HCT116 (cell line): ENCODE measurements around the gene MAML3. TPM values are rescaled to one million over a fixed set of nuclear protein-coding genes. Genes with fewer than 3 reads are reported as not detected.

Source experiments
- ATAC-seq: fragments of 200-7000 bp; cut with Tn5 transposase; 2 replicates; pipeline ENCODE4 v1.9.1; 2020; ENCODE audit warnings: mild to moderate bottlenecking, moderate library complexity
- Bru-seq: library from RNA; stranded (reverse); fragments of 400-500 nt; gene quantifications from one replicate; lab custom pipeline; 2021; lab: Mats Ljungman, UMichigan
- BruChase-seq, 2 experiments: library from RNA; stranded (reverse); fragments of 400-500 nt; gene quantifications; one replicate each; lab custom pipeline; 2021; lab: Mats Ljungman, UMichigan
- BruUV-seq: library from RNA; stranded (reverse); fragments of 400-500 nt; replicated peaks from 2 replicates; lab custom pipeline; 2021; lab: Mats Ljungman, UMichigan
- CTCF ChIA-PET: fragments of 300-600 bp; sonication (Branson Sonifier 250); formaldehyde crosslinking; loops from one replicate; lab custom pipeline; 2021; ENCODE audit warnings: antibody characterized with exemption; lab: Charles Lee
- POLR2A ChIA-PET: fragments of 300-600, 350-600 bp; sonication (Branson Sonifier 250); formaldehyde crosslinking; loops from one replicate; lab custom pipeline; 2021; ENCODE audit warnings: antibody characterized with exemption; lab: Charles Lee
- RAD21 ChIA-PET, 2 experiments: fragments of 300-600 bp; sonication (Branson Sonifier 250); formaldehyde crosslinking; loops; one replicate each; lab custom pipeline; 2023; ENCODE audit warnings: low total read pairs in 2 of 2; ENCODE audit not compliant: uncharacterized antibody in 2 of 2, unreplicated experiment in 2 of 2, low non-redundant PET in 1 of 2; lab: Charles Lee
- DNase-seq: peaks from one replicate; pipeline ENCODE4 v3.0.0-alpha.2; 2010; ENCODE audit warnings: low read depth, low spot score
- H2AFZ ChIP-seq: fragments of 200-600 bp; shearing (Covaris generic), sonication (generic); 2 replicates; pipeline ENCODE4 v1.6.1; 2017; ENCODE audit warnings: low read depth, mixed run types, mixed read lengths, antibody characterized with exemption, low read length; ENCODE audit not compliant: poor library complexity, severe bottlenecking
- H3K27ac ChIP-seq: 2 replicates; pipeline ENCODE4 v1.5.1; 2012; ENCODE audit warnings: low read depth, low read length
- H3K27me3 ChIP-seq: fragments of 200-600 bp; sonication (generic); 2 replicates; pipeline ENCODE4 v1.6.1; 2016; ENCODE audit warnings: mixed run types, low read length, mixed read lengths; ENCODE audit not compliant: insufficient read depth
- H3K36me3 ChIP-seq, 2 experiments: fragments of 200-500 bp in 1 of 2; fragments of 200-600 bp in 1 of 2; sonication (Bioruptor generic) in 1 of 2; sonication (generic) in 1 of 2; 2 replicates each; pipeline versions ENCODE4 v1.5.1 to v1.6.1; 2014 to 2016; ENCODE audit warnings: low read length in 2 of 2, inconsistent platforms in 1 of 2, mixed read lengths in 1 of 2, mixed run types in 1 of 2; ENCODE audit not compliant: insufficient read depth in 2 of 2, control insufficient read depth in 1 of 2
- H3K4me1 ChIP-seq, 2 experiments: fragments of 200-600 bp in 1 of 2; sonication (generic) in 1 of 2; 2 replicates each; pipeline versions ENCODE4 v1.5.1 to v1.6.1; 2012 to 2017; ENCODE audit warnings: low read length in 2 of 2, inconsistent platforms in 1 of 2, mild to moderate bottlenecking in 1 of 2, mixed read lengths in 1 of 2, mixed run types in 1 of 2, moderate library complexity in 1 of 2; ENCODE audit not compliant: insufficient read depth in 2 of 2, control insufficient read depth in 1 of 2
- H3K4me2 ChIP-seq: fragments of 200-600 bp; sonication (generic); 2 replicates; pipeline ENCODE4 v1.6.1; 2017; ENCODE audit warnings: mixed run types, low read length, mixed read lengths
- H3K4me3 ChIP-seq, 2 experiments: fragments of 200-600 bp in 1 of 2; sonication (generic) in 1 of 2; replicated peaks in 1 of 2; 2 replicates each; pipeline ENCODE4 v1.5.1; 2011 to 2016; ENCODE audit warnings: low read length in 2 of 2, control low read depth in 1 of 2, low read depth in 1 of 2, mild to moderate bottlenecking in 1 of 2, mixed read lengths in 1 of 2, mixed run types in 1 of 2
- H3K79me2 ChIP-seq: fragments of 200-600 bp; sonication (generic); 2 replicates; pipeline ENCODE4 v1.6.1; 2017; ENCODE audit warnings: mild to moderate bottlenecking, mixed run types, low read length, moderate library complexity, mixed read lengths; ENCODE audit not compliant: insufficient read depth
- H3K9ac ChIP-seq: fragments of 200-600 bp; sonication (generic); 2 replicates; pipeline ENCODE4 v1.6.1; 2016; ENCODE audit warnings: low read length, mixed read lengths
- H3K9me2 ChIP-seq: fragments of 200-600 bp; sonication (generic), shearing (Covaris generic); 2 replicates; pipeline ENCODE4 v1.6.1; 2017; ENCODE audit warnings: mixed run types, mild to moderate bottlenecking, moderate library complexity; ENCODE audit not compliant: insufficient read depth
- H3K9me3 ChIP-seq, 2 experiments: fragments of 200-500 bp in 1 of 2; fragments of 200-600 bp in 1 of 2; sonication (Bioruptor generic) in 1 of 2; sonication (generic) in 1 of 2; 2 replicates each; pipeline ENCODE4 v1.6.1; 2014 to 2017; ENCODE audit warnings: low read length in 2 of 2, mixed read lengths in 2 of 2, inconsistent platforms in 1 of 2, low read depth in 1 of 2, mild to moderate bottlenecking in 1 of 2, mixed run types in 1 of 2, moderate library complexity in 1 of 2; ENCODE audit not compliant: control insufficient read depth in 1 of 2, insufficient read depth in 1 of 2
- H4K20me1 ChIP-seq: fragments of 200-600 bp; sonication (generic), shearing (Covaris generic); 2 replicates; pipeline ENCODE4 v1.6.1; 2017; ENCODE audit warnings: mixed run types, mild to moderate bottlenecking, moderate library complexity; ENCODE audit not compliant: insufficient read depth
- ATF3 ChIP-seq: IDR thresholded peaks from 2 replicates; pipeline ENCODE4 v1.6.1; 2012
- EGR1 ChIP-seq: IDR thresholded peaks from 2 replicates; pipeline ENCODE4 v1.6.1; 2012; ENCODE audit warnings: low read depth
- ELF1 ChIP-seq: IDR thresholded peaks from 2 replicates; pipeline ENCODE4 v1.6.1; 2012; ENCODE audit warnings: low read depth, borderline replicate concordance
- EZH2 ChIP-seq: fragments of 200-600 bp; sonication (generic); IDR thresholded peaks from 2 replicates; pipeline ENCODE4 v1.6.1; 2017; ENCODE audit warnings: antibody characterized with exemption, mixed run types
- MAX ChIP-seq: IDR thresholded peaks from 2 replicates; pipeline ENCODE4 v1.6.1; 2012
- POLR2A ChIP-seq: IDR thresholded peaks from 2 replicates; pipeline ENCODE4 v1.7.0; 2011; ENCODE audit warnings: borderline replicate concordance; ENCODE audit not compliant: insufficient read depth, insufficient read length; ENCODE audit errors: extremely low read depth
- POLR2AphosphoS5 ChIP-seq: IDR thresholded peaks from 2 replicates; pipeline ENCODE4 v1.6.1; 2011; ENCODE audit warnings: mild to moderate bottlenecking, low read depth, low read length, moderate library complexity
- RAD21 ChIP-seq: IDR thresholded peaks from 2 replicates; pipeline ENCODE4 v1.6.1; 2012; ENCODE audit warnings: low read depth, mild to moderate bottlenecking
- REST ChIP-seq: IDR thresholded peaks from 2 replicates; pipeline ENCODE4 v1.6.1; 2012; ENCODE audit warnings: low read depth
- SIN3A ChIP-seq: IDR thresholded peaks from 2 replicates; pipeline ENCODE4 v1.6.1; 2012; ENCODE audit warnings: low read depth
- SRF ChIP-seq: IDR thresholded peaks from 2 replicates; pipeline ENCODE4 v1.6.1; 2012; ENCODE audit warnings: low read depth
- TCF7L2 ChIP-seq: IDR thresholded peaks from 2 replicates; pipeline ENCODE4 v1.7.0; 2011; ENCODE audit warnings: borderline replicate concordance, inconsistent platforms; ENCODE audit not compliant: insufficient read depth, insufficient read length; ENCODE audit errors: extremely low read depth
- YY1 ChIP-seq: IDR thresholded peaks from 2 replicates; pipeline ENCODE4 v1.6.1; 2011; ENCODE audit warnings: low read length, low read depth, moderate library complexity, mild to moderate bottlenecking; ENCODE audit not compliant: insufficient replicate concordance; ENCODE audit errors: extremely low read depth
- ZFX ChIP-seq: fragments of 450-650 bp; IDR thresholded peaks from 2 replicates; pipeline ENCODE4 v1.6.1; 2017
- ZNF274 ChIP-seq: fragments of 200-500 bp; sonication (Bioruptor generic); IDR thresholded peaks from 2 replicates; pipeline ENCODE4 v1.6.1; 2014; ENCODE audit warnings: mild to moderate bottlenecking, low read depth, low read length, inconsistent platforms
- intact Hi-C: fragments of 100-400 bp; cut with micrococcal nuclease; formaldehyde crosslinking; loops from 2 replicates; pipeline ENCODE4 v1.10.0; 2022
- long read RNA-seq: library from polyadenylated mRNA; unstranded; transcript quantifications from one replicate; pipeline ENCODE4 v2.0.0, GENCODE V29; 2021; ENCODE audit not compliant: unreplicated experiment
- polyA plus RNA-seq: library from polyadenylated mRNA; unstranded; fragments of >200 nt; gene quantifications from 2 replicates; pipeline ENCODE4 v1.2.1, GENCODE V29; 2012; ENCODE audit warnings: missing spikeins
- total RNA-seq: library from RNA; stranded (reverse); gene quantifications from one replicate; pipeline ENCODE4 v1.2.1, GENCODE V29; 2021; ENCODE audit not compliant: unreplicated experiment

The MAML3 gene
- 3.1 TPM for total RNA-seq
- 2.6 and 3.1 TPM in 2 replicates for polyA plus RNA-seq
- Bru-seq, nascent RNA = percentile 65 among the genes with signal in this experiment
- percentile 51 among the genes with signal in this experiment for BruChase-seq, experiment 1, labeled RNA remaining after a 6-hour chase
- percentile 59 among the genes with signal in this experiment for BruChase-seq, experiment 2, labeled RNA remaining after a 2-hour chase
- long read RNA-seq, partial matches to known transcripts = 1 of 8 reads
- long read RNA-seq, other reads (novel, unspliced or antisense) = 7 of 8 reads

- TF ChIP-seq MAX (no peak), TCF7L2 (peak; percentile 86), ELF1 (no peak), ZNF274 (no peak), RAD21 (no peak), REST (no peak), YY1 (peak; percentile 90), ATF3 (no peak), ZFX (peak; percentile 14; the same call in 1 of the 2 replicates), SRF (no peak), SIN3A (no peak), POLR2A (no peak), EZH2 (no peak), EGR1 (no peak), POLR2AphosphoS5 (peak; percentile 88)
- TF ChIP-seq, all 23 proteins: peak for 4
- Histone ChIP-seq H4K20me1 (no peaks in the 10 kb centered on the region), H3K4me1 (peaks cover 8 to 30% of the 10 kb centered on the region in 2 experiments), H3K4me2 (peak within 1 kb of the TSS; percentile 97), H3K9me3 (no peaks in the 10 kb centered on the region), H3K9me2 (no peaks in the 10 kb centered on the region), H3K79me2 (no peaks in the 10 kb centered on the region), H3K36me3 (no peaks in the 10 kb centered on the region), H2AFZ (peak within 1 kb of the TSS; percentile 88), H3K27me3 (no peaks in the 10 kb centered on the region), H3K4me3 (peak within 1 kb of the TSS; percentile 70 to 80), H3K9ac (peak within 1 kb of the TSS; percentile 69), H3K27ac (peak within 1 kb of the TSS; percentile 28; the same call in 1 of the 2 replicates)
- POLR2A ChIA-PET = interaction anchor here (0.6 to 1.7 kb wide), 6 partner anchors 37 to 99 kb away, joined by 3 to 8 read pairs (median 4); no protein-coding TSS in a partner anchor
- DNase-seq (peak; percentile 90), ATAC-seq (peak; percentile 41)
- CTCF ChIA-PET = interaction anchor here (0.8 to 1.4 kb wide), 3 partner anchors 96 to 99 kb away, joined by 3 to 6 read pairs (median 5); no protein-coding TSS in a partner anchor
- BruUV-seq = TSS peak; percentile 56
- intact Hi-C loops = loop anchor here (1.0 to 5.0 kb wide), 5 partner anchors 57 to 497 kb away; no protein-coding TSS in a partner anchor
- RAD21 ChIA-PET = interaction anchor here in 1 of 2 experiments (0.6 kb wide), 1 partner anchor 102 kb away, joined by 3 read pairs; no protein-coding TSS in a partner anchor
Observed at GRCh38 chr4:140153718-140154571, at the start of gene MAML3. TSS of gene MAML3 (minus strand) at chr4:140154184. CDS start at chr4:140153327, 857 bp downstream.
